SK-N-SH (cell line): ENCODE measurements around the gene TMEM238L. TPM values are rescaled to one million over a fixed set of nuclear protein-coding genes. Genes with fewer than 3 reads are reported as not detected.

Experiments
- CTCF ChIA-PET: fragments of 300-600, 350-600 bp; formaldehyde crosslinking; extraction: SDS; loops from one replicate; lab custom pipeline; 2021; lab: Yijun Ruan, JAX
- POLR2A ChIA-PET: fragments of 350-600 bp; sonication (Branson Sonifier 250); formaldehyde crosslinking; extraction: SDS; loops from one replicate; lab custom pipeline; 2020; ENCODE audit warnings: antibody characterized with exemption, inconsistent platforms; lab: Yijun Ruan, JAX
- DNase-seq: peaks from one replicate; pipeline ENCODE4 v3.0.0; 2012
- H2AFZ ChIP-seq: fragments of 200-600 bp; sonication (generic); 2 replicates; pipeline ENCODE4 v1.8.1; 2016; ENCODE audit warnings: antibody characterized with exemption, mild to moderate bottlenecking, low read depth
- H3F3A ChIP-seq: fragments of 200-600 bp; sonication (generic); replicated peaks from 2 replicates; pipeline ENCODE3; 2016; ENCODE audit warnings: antibody characterized with exemption, mild to moderate bottlenecking; ENCODE audit not compliant: insufficient read depth
- H3K27ac ChIP-seq, 2 experiments: fragments of 200-500 bp in 1 of 2; fragments of 200-600 bp in 1 of 2; sonication (Bioruptor generic) in 1 of 2; sonication (generic), shearing (Covaris generic) in 1 of 2; 2 replicates each; pipeline versions ENCODE4 v1.5.1 to v1.6.1; 2014 to 2016; ENCODE audit warnings: low read depth in 2 of 2, inconsistent platforms in 1 of 2, low read length in 1 of 2, mild to moderate bottlenecking in 1 of 2, mixed read lengths in 1 of 2
- H3K27me3 ChIP-seq: fragments of 200-600 bp; sonication (generic), shearing (Covaris generic); 2 replicates; pipeline ENCODE4 v1.6.1; 2016; ENCODE audit warnings: mixed run types; ENCODE audit not compliant: insufficient read depth
- H3K36me3 ChIP-seq, 2 experiments: fragments of 200-500 bp in 1 of 2; fragments of 200-600 bp in 1 of 2; sonication (Bioruptor generic) in 1 of 2; sonication (generic) in 1 of 2; replicated peaks in 1 of 2; 2 replicates each; pipeline versions ENCODE3 to v1.5.1; 2014 to 2016; ENCODE audit warnings: low read length in 1 of 2, mild to moderate bottlenecking in 1 of 2; ENCODE audit not compliant: insufficient read depth in 2 of 2, control insufficient read depth in 1 of 2
- H3K4me1 ChIP-seq, 2 experiments: fragments of 200-500 bp in 1 of 2; fragments of 200-600 bp in 1 of 2; sonication (Bioruptor generic) in 1 of 2; sonication (generic), shearing (Covaris generic) in 1 of 2; 2 replicates each; pipeline versions ENCODE4 v1.5.1 to v1.6.1; 2014 to 2016; ENCODE audit warnings: low read depth in 1 of 2, low read length in 1 of 2, mixed run types in 1 of 2; ENCODE audit not compliant: insufficient read depth in 2 of 2, control insufficient read depth in 1 of 2
- H3K4me2 ChIP-seq: fragments of 200-600 bp; sonication (generic), shearing (Covaris generic); 2 replicates; pipeline ENCODE4 v1.6.1; 2017; ENCODE audit warnings: mixed run types
- H3K4me3 ChIP-seq, 2 experiments: fragments of 200-500 bp in 1 of 2; fragments of 200-600 bp in 1 of 2; sonication (Bioruptor generic) in 1 of 2; sonication (generic), shearing (Covaris generic) in 1 of 2; 2 replicates each; pipeline versions ENCODE4 v1.5.1 to v1.8.1; 2014 to 2016; ENCODE audit warnings: low read depth in 2 of 2, inconsistent platforms in 1 of 2, low read length in 1 of 2, mild to moderate bottlenecking in 1 of 2, mixed read lengths in 1 of 2, moderate library complexity in 1 of 2
- H3K79me2 ChIP-seq: fragments of 200-600 bp; sonication (generic); 2 replicates; pipeline ENCODE4 v1.8.1; 2017; ENCODE audit warnings: mild to moderate bottlenecking; ENCODE audit not compliant: insufficient read depth
- H3K9ac ChIP-seq: fragments of 200-600 bp; sonication (generic); 2 replicates; pipeline ENCODE4 v1.6.1; 2017; ENCODE audit warnings: mixed run types
- H3K9me2 ChIP-seq: fragments of 200-600 bp; sonication (generic); 2 replicates; pipeline ENCODE4 v1.6.1; 2017; ENCODE audit warnings: mixed run types
- H3K9me3 ChIP-seq: fragments of 200-600 bp; sonication (generic); 2 replicates; pipeline ENCODE4 v1.6.1; 2017; ENCODE audit warnings: mixed run types, mild to moderate bottlenecking, moderate library complexity
- H4K20me1 ChIP-seq: fragments of 200-600 bp; sonication (generic); 2 replicates; pipeline ENCODE4 v1.6.1; 2017; ENCODE audit warnings: mild to moderate bottlenecking, mixed run types; ENCODE audit not compliant: insufficient read depth
- CTCF ChIP-seq: fragments of 200-600 bp; sonication (generic); IDR thresholded peaks from 2 replicates; pipeline ENCODE4 v1.6.1; 2017; ENCODE audit warnings: antibody characterized with exemption, mild to moderate bottlenecking, moderate library complexity
- ELF1 ChIP-seq: IDR thresholded peaks from 2 replicates; pipeline ENCODE4 v1.4.0; 2012
- EP300 ChIP-seq, 2 experiments: IDR thresholded peaks; 2 replicates each; pipeline versions ENCODE4 v1.4.0 to v1.6.1; 2012; ENCODE audit warnings: borderline replicate concordance in 1 of 2, low read depth in 1 of 2, low read length in 1 of 2
- EZH2phosphoT487 ChIP-seq: fragments of 200-600 bp; sonication (generic); IDR thresholded peaks from 2 replicates; pipeline ENCODE4 v1.6.1; 2017; ENCODE audit warnings: low read depth, mixed run types, mild to moderate bottlenecking, antibody characterized with exemption, moderate library complexity, borderline replicate concordance
- FOXJ3 ChIP-seq: sonication (generic); formaldehyde crosslinking; IDR thresholded peaks from 2 replicates; pipeline ENCODE4 v1.5.1; 2020; ENCODE audit warnings: mild to moderate bottlenecking, missing genetic modification reagents
- FOXM1 ChIP-seq: IDR thresholded peaks from 2 replicates; pipeline ENCODE4 v1.4.0; 2012; ENCODE audit warnings: low read depth, mild to moderate bottlenecking
- IRF3 ChIP-seq: fragments of 150-350 bp; IDR thresholded peaks from 2 replicates; pipeline ENCODE4 v1.6.1; 2016; ENCODE audit warnings: mild to moderate bottlenecking, low read depth, low read length
- JUND ChIP-seq: IDR thresholded peaks from 2 replicates; pipeline ENCODE4 v1.4.0; 2012
- MXI1 ChIP-seq: IDR thresholded peaks from 2 replicates; pipeline ENCODE4 v1.6.1; 2012; ENCODE audit warnings: mild to moderate bottlenecking, low read depth, low read length, improper control_type of control experiment
- PBX3 ChIP-seq: IDR thresholded peaks from 2 replicates; pipeline ENCODE4; 2012
- RAD21 ChIP-seq: IDR thresholded peaks from 2 replicates; pipeline ENCODE4 v1.6.1; 2012; ENCODE audit warnings: mild to moderate bottlenecking, low read length
- RCOR1 ChIP-seq: fragments of 150-350 bp; IDR thresholded peaks from 2 replicates; pipeline ENCODE4 v1.6.1; 2017; ENCODE audit warnings: antibody characterized with exemption, low read length
- REST ChIP-seq: IDR thresholded peaks from 2 replicates; pipeline ENCODE4 v1.6.1; 2012; ENCODE audit warnings: mild to moderate bottlenecking, low read depth, low read length, moderate library complexity
- RFX5 ChIP-seq: IDR thresholded peaks from 2 replicates; pipeline ENCODE4 v1.6.1; 2012; ENCODE audit warnings: mild to moderate bottlenecking, improper control_type of control experiment, low read length
- SIN3A ChIP-seq: IDR thresholded peaks from 2 replicates; pipeline ENCODE4 v1.6.1; 2012; ENCODE audit warnings: low read depth, mild to moderate bottlenecking, low read length, moderate library complexity, borderline replicate concordance
- SMC3 ChIP-seq: IDR thresholded peaks from 2 replicates; pipeline ENCODE4 v1.6.1; 2012; ENCODE audit warnings: low read depth, low read length, improper control_type of control experiment
- TEAD4 ChIP-seq: IDR thresholded peaks from 2 replicates; pipeline ENCODE4 v1.4.0; 2012; ENCODE audit warnings: mild to moderate bottlenecking, borderline replicate concordance; ENCODE audit not compliant: insufficient read depth
- ZBTB33 ChIP-seq: IDR thresholded peaks from 2 replicates; pipeline ENCODE4 v1.4.0; 2012; ENCODE audit warnings: low read depth, borderline replicate concordance
- WGBS: methylation state at CpG from one replicate; pipeline ENCODE4 v1.1.6; 2017; ENCODE audit warnings: low lambda C conversion rate; 5-methylcytosine and 5-hydroxymethylcytosine counted together
- polyA plus RNA-seq, 3 experiments: library from polyadenylated mRNA; depleted of rRNA; stranded (reverse); fragments of >200 nt; gene quantifications; 2 replicates each; pipeline ENCODE4 v1.2.3, GENCODE V29; 2012

TMEM238L gene
- polyA plus RNA-seq, 1 of the 3 experiments (the other 2 are of a cell fraction): not detected

GRCh38 chr17:10807704-10808128 is 3.8 kb upstream of the TMEM238L start:
- no peak for DNase-seq
- no peak overlapping the region for H3K9ac ChIP-seq
- H3K27ac ChIP-seq: no peak overlapping the region
- WGBS: 65% methylated on average over 6 of the region's 7 CpGs
- H3K9me3 ChIP-seq: no peaks in the 10 kb centered on the region
- no peaks in the 10 kb centered on the region for H3K9me2 ChIP-seq
- POLR2A ChIA-PET: no interaction called here
- H3K27me3 ChIP-seq: no peaks in the 10 kb centered on the region
- TF ChIP-seq SMC3 (no peak), FOXM1 (no peak), RAD21 (no peak), FOXJ3 (CRISPR knock-in tag) (no peak), ELF1 (no peak), TEAD4 (no peak), PBX3 (no peak), IRF3 (no peak), JUND (no peak), MXI1 (no peak), RCOR1 (no peak), RFX5 (no peak), ZBTB33 (no peak), EP300 (IDR thresholded peaks at IDR 0.05; ENCODE audit: borderline replicate concordance in 1 of 2, low read depth in 1 of 2, low read length in 1 of 2) (no peak), SIN3A (no peak), CTCF (no peak), REST (no peak), EZH2phosphoT487 (no peak)
- TF ChIP-seq, all 33 proteins: peak for 0
- Histone ChIP-seq H3F3A (no peaks in the 10 kb centered on the region), H3K36me3 (no peaks in the 10 kb centered on the region), H2AFZ (no peak overlapping the region), H3K79me2 (no peaks in the 10 kb centered on the region), H4K20me1 (no peaks in the 10 kb centered on the region), H3K4me2 (no peak overlapping the region), H3K4me3 (no peak overlapping the region), H3K4me1 (no peaks in the 10 kb centered on the region; a peak in 1 of 4 replicates)
- CTCF ChIA-PET: interaction anchor here (1.0 to 1.1 kb wide), 2 partner anchors 70 to 189 kb away, joined by 3 read pairs; no protein-coding TSS in a partner anchor
